ENCODE results near the gene ZNF442. TPM values are rescaled to one million over a fixed set of nuclear protein-coding genes. Genes with fewer than 3 reads are reported as not detected.
"Not testable (repeated sequence)": the region's sequence is repeated elsewhere in the genome, so short reads cannot be mapped to it uniquely, and the experiment has no call there.

Gene ZNF442
- total RNA-seq = 1 to 10 TPM; 1.4 to 3.4 (median 2.8) TPM
- total RNA-seq (2013) = 5.0 TPM

GRCh38 chr19:12365236-12366162, at the start of gene ZNF442:
Gene ZNF442, minus strand, starts transcription at chr19:12365683. Its CDS starts 2,052 bp downstream, at chr19:12363631.
- Histone ChIP-seq H3K27ac (ENCODE audit: low read length) (peak within 1 kb of the TSS; percentile 5), H3K4me1 (ENCODE audit: control insufficient read depth, insufficient read depth, low read length) (peaks cover 13% of the 10 kb centered on the region)

DNA sequence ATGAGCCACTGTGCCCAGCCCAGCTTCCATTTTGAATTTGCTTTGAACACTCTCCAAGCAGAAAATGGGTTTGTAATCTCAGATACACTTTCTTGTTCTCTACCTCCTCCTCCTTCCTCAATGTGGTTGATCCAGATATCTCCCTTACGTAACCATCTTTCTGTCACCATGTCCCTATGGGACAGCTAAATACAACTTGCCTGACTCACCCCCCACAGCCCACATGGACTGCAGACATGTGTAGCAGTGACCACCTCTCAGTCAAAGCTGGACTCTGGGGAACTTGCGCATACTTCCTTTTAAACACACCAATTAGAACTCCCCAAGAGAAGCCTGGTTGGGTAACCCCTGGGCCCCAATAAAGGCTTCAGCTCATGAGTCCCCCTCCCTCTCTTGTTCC, 46.4 kb upstream of the ZNF442 start:
- Histone ChIP-seq H3K27ac (ENCODE audit: low read length) (no peak overlapping the region), H3K9me3 (ENCODE audit: control insufficient read depth, insufficient read depth, low read length) (no peaks in the 10 kb centered on the region), H3K4me1 (ENCODE audit: control insufficient read depth, insufficient read depth, low read length) (no peaks in the 10 kb centered on the region), H3K36me3 (ENCODE audit: control insufficient read depth, insufficient read depth, low read length) (no peaks in the 10 kb centered on the region), H3K4me3 (ENCODE audit: low read length) (no peak overlapping the region), H3K27me3 (ENCODE audit: control insufficient read depth, insufficient read depth, low read length) (no peaks in the 10 kb centered on the region)
- TF ChIP-seq, protein P1, sequence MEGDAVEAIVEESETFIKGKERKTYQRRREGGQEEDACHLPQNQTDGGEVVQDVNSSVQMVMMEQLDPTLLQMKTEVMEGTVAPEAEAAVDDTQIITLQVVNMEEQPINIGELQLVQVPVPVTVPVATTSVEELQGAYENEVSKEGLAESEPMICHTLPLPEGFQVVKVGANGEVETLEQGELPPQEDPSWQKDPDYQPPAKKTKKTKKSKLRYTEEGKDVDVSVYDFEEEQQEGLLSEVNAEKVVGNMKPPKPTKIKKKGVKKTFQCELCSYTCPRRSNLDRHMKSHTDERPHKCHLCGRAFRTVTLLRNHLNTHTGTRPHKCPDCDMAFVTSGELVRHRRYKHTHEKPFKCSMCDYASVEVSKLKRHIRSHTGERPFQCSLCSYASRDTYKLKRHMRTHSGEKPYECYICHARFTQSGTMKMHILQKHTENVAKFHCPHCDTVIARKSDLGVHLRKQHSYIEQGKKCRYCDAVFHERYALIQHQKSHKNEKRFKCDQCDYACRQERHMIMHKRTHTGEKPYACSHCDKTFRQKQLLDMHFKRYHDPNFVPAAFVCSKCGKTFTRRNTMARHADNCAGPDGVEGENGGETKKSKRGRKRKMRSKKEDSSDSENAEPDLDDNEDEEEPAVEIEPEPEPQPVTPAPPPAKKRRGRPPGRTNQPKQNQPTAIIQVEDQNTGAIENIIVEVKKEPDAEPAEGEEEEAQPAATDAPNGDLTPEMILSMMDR (IDR thresholded peaks at IDR 0.05) = no peak
- H3K4me3 Mint-ChIP-seq = no peak overlapping the region
- intact Hi-C loops (cut with micrococcal nuclease) = no loop called here
- H3K4me1 Mint-ChIP-seq = no peaks in the 10 kb centered on the region
- H3K27ac Mint-ChIP-seq = no peak overlapping the region
- ATAC-seq (no peak), DNase-seq (no peak)
- peaks cover 2 to 4% of the 10 kb centered on the region in 2 donors for H3K9me3 Mint-ChIP-seq
- 96% methylated on average over 2 of the region's 2 CpGs for WGBS (ENCODE audit: insufficient coverage)
- no peaks in the 10 kb centered on the region for H3K36me3 Mint-ChIP-seq
- H3K27me3 Mint-ChIP-seq (ENCODE audit: low read depth in 2 of 2) = peaks cover 0 to under 1% of the 10 kb centered on the region in 2 donors

More at GRCh38 chr19:12365236-12366162, at the start of gene ZNF442:
- H3K27ac Mint-ChIP-seq = peak within 1 kb of the TSS; percentile 69 to 94
- no peaks in the 10 kb centered on the region for H3K36me3 Mint-ChIP-seq
- H3K9me3 ChIP-seq (ENCODE audit: control insufficient read depth, insufficient read depth, low read length) = no peaks in the 10 kb centered on the region
- peak within 1 kb of the TSS; percentile 69 for H3K4me3 ChIP-seq (ENCODE audit: low read length)
- intact Hi-C loops (cut with micrococcal nuclease) = loop anchor here (1.0 kb wide), 1 partner anchor 32 kb away; the partner anchor contains the start of gene ZNF563
- ATAC-seq = peak; percentile 97 to 98 (median 97)
- TF ChIP-seq, protein P1 (IDR thresholded peaks at IDR 0.05) = no peak
- no peaks in the 10 kb centered on the region for H3K27me3 Mint-ChIP-seq (ENCODE audit: low read depth in 2 of 2)
- no peaks in the 10 kb centered on the region for H3K36me3 ChIP-seq (ENCODE audit: control insufficient read depth, insufficient read depth, low read length)
- peak within 1 kb of the TSS; percentile 95 for H3K4me3 Mint-ChIP-seq
- H3K4me1 Mint-ChIP-seq = peaks cover 20 to 27% of the 10 kb centered on the region in 2 donors
- WGBS (ENCODE audit: insufficient coverage) = under 1% methylated on average over 51 of the region's 51 CpGs
- peak; percentile 75 to 85 for DNase-seq
- H3K27me3 ChIP-seq (ENCODE audit: control insufficient read depth, insufficient read depth, low read length) = no peaks in the 10 kb centered on the region
- no peaks in the 10 kb centered on the region for H3K9me3 Mint-ChIP-seq

GRCh38 chr19:12400633-12401502, 35.4 kb upstream of the ZNF442 start, which contains the start of gene ZNF799:
Gene ZNF799, minus strand, starts transcription at chr19:12401271. Its CDS starts 201 bp downstream, at chr19:12401070.
- Histone ChIP-seq H3K27ac (ENCODE audit: low read length) (peak within 1 kb of the TSS; percentile 66), H3K9me3 (ENCODE audit: control insufficient read depth, insufficient read depth, low read length) (no peaks in the 10 kb centered on the region), H3K36me3 (ENCODE audit: control insufficient read depth, insufficient read depth, low read length) (no peaks in the 10 kb centered on the region), H3K4me3 (ENCODE audit: low read length) (peak within 1 kb of the TSS; percentile 97), H3K4me1 (ENCODE audit: control insufficient read depth, insufficient read depth, low read length) (peaks cover 11% of the 10 kb centered on the region), H3K27me3 (ENCODE audit: control insufficient read depth, insufficient read depth, low read length) (no peaks in the 10 kb centered on the region)
- Mint-ChIP-seq H3K27ac (peak within 1 kb of the TSS; percentile 85 to 91), H3K27me3 (ENCODE audit: low read depth in 2 of 2) (no peaks in the 10 kb centered on the region), H3K9me3 (no peaks in the 10 kb centered on the region), H3K36me3 (no peaks in the 10 kb centered on the region), H3K4me3 (peak within 1 kb of the TSS; percentile 95), H3K4me1 (peaks cover 20 to 33% of the 10 kb centered on the region in 2 donors)
- TF ChIP-seq, protein P1 (IDR thresholded peaks at IDR 0.05) = no peak
- intact Hi-C loops (cut with micrococcal nuclease) = loop anchor here (5.0 kb wide), 1 partner anchor 41 kb away; the partner anchor contains the start of gene ZNF443
- under 1% methylated on average over 71 of the region's 71 CpGs for WGBS (ENCODE audit: insufficient coverage)
- DNase-seq = peak; percentile 75 to 86
- ATAC-seq = peak; percentile 92 to 96 (median 96)

GRCh38 chr19:12399901-12400632, 34.6 kb upstream of the ZNF442 start:
- ATAC-seq (peak; percentile 36 to 49 (median 48)), DNase-seq (peak; percentile 27 to 54)
- peaks cover 11% of the 10 kb centered on the region for H3K4me1 ChIP-seq (ENCODE audit: control insufficient read depth, insufficient read depth, low read length)
- WGBS (ENCODE audit: insufficient coverage) = 5% methylated on average over 19 of the region's 23 CpGs
- H3K27me3 Mint-ChIP-seq (ENCODE audit: low read depth in 2 of 2); H3K27ac ChIP-seq (ENCODE audit: low read length); H3K27me3 ChIP-seq (ENCODE audit: control insufficient read depth, insufficient read depth, low read length); H3K36me3 Mint-ChIP-seq; H3K9me3 ChIP-seq (ENCODE audit: control insufficient read depth, insufficient read depth, low read length); H3K36me3 ChIP-seq (ENCODE audit: control insufficient read depth, insufficient read depth, low read length); H3K9me3 Mint-ChIP-seq: not testable (repeated sequence)
- peak overlapping the region; percentile 97 for H3K4me3 ChIP-seq (ENCODE audit: low read length)
- Mint-ChIP-seq H3K4me3 (peak overlapping the region; percentile 95), H3K4me1 (peaks cover 26 to 38% of the 10 kb centered on the region in 2 donors), H3K27ac (peak overlapping the region in 1 of 2 donors; percentile 91)
- intact Hi-C loops (cut with micrococcal nuclease) = loop anchor here (5.0 kb wide), 1 partner anchor 42 kb away; the partner anchor contains the start of gene ZNF443

DNA sequence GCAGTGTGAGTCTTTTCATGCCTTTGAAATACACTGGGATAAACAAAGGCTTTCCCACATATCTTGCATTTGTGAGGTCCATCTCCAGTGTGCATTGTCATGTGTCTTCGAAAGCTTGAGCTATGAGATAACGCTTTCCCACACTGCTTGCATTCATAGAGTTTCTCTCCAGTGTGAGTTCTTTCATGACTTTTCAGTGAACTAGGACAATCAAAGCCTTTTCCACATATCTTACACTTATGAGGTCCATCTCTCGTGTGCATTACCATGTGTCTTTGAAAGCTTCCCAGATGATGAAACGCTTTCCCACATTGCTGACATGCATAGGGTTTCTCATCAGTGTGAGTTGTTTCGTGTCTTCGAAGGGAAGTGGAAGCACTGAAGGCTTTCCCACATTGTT, 25.7 kb upstream of the ZNF442 start:
- H3K27ac Mint-ChIP-seq; H3K4me3 ChIP-seq (ENCODE audit: low read length); DNase-seq; H3K4me1 Mint-ChIP-seq; intact Hi-C loops (cut with micrococcal nuclease); ATAC-seq; H3K9me3 Mint-ChIP-seq; H3K27me3 Mint-ChIP-seq (ENCODE audit: low read depth in 2 of 2); H3K9me3 ChIP-seq (ENCODE audit: control insufficient read depth, insufficient read depth, low read length); H3K4me1 ChIP-seq (ENCODE audit: control insufficient read depth, insufficient read depth, low read length); H3K27me3 ChIP-seq (ENCODE audit: control insufficient read depth, insufficient read depth, low read length); H3K4me3 Mint-ChIP-seq; H3K27ac ChIP-seq (ENCODE audit: low read length): not testable (repeated sequence)
- H3K36me3 Mint-ChIP-seq = peaks cover 40% of the 10 kb centered on the region
- WGBS (ENCODE audit: insufficient coverage) = 100% methylated on average over 5 of the region's 6 CpGs
- peaks cover 15% of the 10 kb centered on the region for H3K36me3 ChIP-seq (ENCODE audit: control insufficient read depth, insufficient read depth, low read length)
